Tibial nerve (tissue), 4 donors: ENCODE results near the gene STK39.

Experiments used
- CTCF ChIP-seq, 5 experiments: fragments of 200-600 bp in 3 of 5; fragments of 450-650 bp in 2 of 5; sonication (generic) in 3 of 5; IDR thresholded peaks; one replicate each; pipeline ENCODE4 v1.5.1; 2016 to 2019; ENCODE audit warnings: antibody characterized with exemption in 5 of 5, mild to moderate bottlenecking in 3 of 5, moderate library complexity in 2 of 5
- EP300 ChIP-seq, 2 donors: sonication (generic); formaldehyde crosslinking; IDR thresholded peaks; one replicate each; pipeline ENCODE4 v1.6.1; 2017; ENCODE audit warnings: antibody characterized with exemption in 2 of 2, mild to moderate bottlenecking in 1 of 2
- POLR2A ChIP-seq, 2 donors: fragments of 450-650 bp; IDR thresholded peaks; one replicate each; pipeline ENCODE4 v1.6.1; 2017; ENCODE audit warnings: antibody characterized with exemption in 2 of 2, mild to moderate bottlenecking in 2 of 2, moderate library complexity in 2 of 2

- no peak for TF ChIP-seq POLR2A (IDR thresholded peaks at IDR 0.05)
- no peak for TF ChIP-seq CTCF (IDR thresholded peaks at IDR 0.05)
- TF ChIP-seq EP300 (IDR thresholded peaks at IDR 0.05), result no peak
Observed at GRCh38 chr2:168145426-168146310, 101.7 kb downstream of the STK39 start.
